GM12874 (cell line): Measurements from ENCODE around the gene RAB10.

Experiments used
- TF ChIP-seq, protein P1 (sequence below): IDR thresholded peaks from 2 replicates; pipeline ENCODE4 v1.5.1; 2011; ENCODE audit warnings: low read depth, mild to moderate bottlenecking, control low read depth, low read length, moderate library complexity; ENCODE audit not compliant: insufficient read depth

RAB10 gene

DNA sequence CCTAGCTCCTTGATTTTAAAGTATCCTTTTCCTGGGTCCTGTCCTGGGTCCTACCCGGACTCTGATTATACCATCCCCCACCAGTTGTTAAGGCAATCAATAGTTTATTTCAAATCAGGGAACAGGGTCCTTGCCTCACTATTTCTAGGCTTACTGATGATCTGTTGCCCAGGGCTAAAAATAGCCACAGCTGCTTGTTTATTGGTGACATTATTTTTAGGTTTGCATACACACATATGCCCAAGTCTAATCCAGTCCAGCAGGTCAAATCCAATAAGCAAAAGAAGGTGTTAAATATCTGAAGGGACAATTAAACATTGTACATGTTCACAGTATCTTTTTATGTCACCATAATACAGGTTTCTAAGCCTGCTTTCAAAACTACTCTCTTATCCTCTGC is 66.0 kb downstream of the RAB10 start:
- TF ChIP-seq, protein P1, sequence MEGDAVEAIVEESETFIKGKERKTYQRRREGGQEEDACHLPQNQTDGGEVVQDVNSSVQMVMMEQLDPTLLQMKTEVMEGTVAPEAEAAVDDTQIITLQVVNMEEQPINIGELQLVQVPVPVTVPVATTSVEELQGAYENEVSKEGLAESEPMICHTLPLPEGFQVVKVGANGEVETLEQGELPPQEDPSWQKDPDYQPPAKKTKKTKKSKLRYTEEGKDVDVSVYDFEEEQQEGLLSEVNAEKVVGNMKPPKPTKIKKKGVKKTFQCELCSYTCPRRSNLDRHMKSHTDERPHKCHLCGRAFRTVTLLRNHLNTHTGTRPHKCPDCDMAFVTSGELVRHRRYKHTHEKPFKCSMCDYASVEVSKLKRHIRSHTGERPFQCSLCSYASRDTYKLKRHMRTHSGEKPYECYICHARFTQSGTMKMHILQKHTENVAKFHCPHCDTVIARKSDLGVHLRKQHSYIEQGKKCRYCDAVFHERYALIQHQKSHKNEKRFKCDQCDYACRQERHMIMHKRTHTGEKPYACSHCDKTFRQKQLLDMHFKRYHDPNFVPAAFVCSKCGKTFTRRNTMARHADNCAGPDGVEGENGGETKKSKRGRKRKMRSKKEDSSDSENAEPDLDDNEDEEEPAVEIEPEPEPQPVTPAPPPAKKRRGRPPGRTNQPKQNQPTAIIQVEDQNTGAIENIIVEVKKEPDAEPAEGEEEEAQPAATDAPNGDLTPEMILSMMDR, result no peak

DNA sequence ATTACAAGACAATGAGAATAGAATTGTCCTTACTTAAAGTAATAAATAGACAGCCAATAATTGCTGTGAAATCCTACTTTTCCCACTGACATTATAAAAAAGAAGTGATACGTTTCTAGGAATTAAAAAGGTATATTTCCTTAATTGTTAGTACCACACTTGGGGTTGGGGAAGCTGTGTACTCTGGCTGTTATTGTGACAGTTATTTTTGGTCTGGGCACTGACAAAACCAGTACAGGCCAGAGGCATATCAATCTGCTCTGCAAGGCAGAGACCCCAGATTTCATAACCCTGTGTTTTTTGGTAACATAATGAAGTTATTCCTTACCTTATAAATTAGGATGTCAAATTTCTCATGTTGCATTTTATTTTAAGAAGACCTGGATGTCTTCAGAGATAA is 66.5 kb downstream of the RAB10 start:
- TF ChIP-seq, protein P1, result no peak

DNA sequence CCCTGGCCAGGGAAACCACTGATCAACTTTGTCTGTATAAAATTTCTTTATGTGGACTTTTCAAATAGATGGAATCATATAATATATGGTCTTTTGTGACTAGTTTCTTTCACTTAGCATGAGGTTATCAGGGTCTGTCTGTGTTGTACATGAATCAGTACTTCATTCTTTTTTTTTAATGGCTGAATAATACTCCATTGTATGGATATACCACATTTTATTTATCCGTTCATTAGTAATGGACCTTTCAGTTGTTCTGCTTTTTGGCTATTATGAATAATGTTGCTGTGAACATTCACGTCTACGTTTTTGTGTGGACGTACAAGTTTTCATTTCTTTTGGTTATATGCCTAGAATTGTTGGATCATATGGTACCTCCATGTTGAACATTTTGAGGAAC is 69.9 kb downstream of the RAB10 start:
- TF ChIP-seq, protein P1, result no peak

DNA sequence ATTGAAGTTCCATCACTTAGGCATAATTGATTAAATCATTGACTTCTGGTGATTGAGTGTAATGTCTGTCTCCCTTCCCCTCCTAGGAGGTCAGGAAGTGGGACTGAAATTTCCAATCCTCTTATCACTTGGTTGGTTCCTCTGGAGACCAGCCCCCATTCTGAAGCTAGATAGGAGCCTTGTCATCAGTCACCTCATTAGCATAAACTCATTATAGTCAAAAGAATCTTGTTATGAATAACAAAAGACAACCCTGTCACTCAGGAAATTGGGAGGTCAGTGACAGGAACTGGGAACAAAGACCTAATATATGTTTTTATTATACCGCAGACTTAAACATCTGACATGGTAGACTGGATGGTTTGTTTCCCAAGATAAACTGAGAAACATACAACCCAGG is 78.3 kb downstream of the RAB10 start:
- TF ChIP-seq, protein P1, result no peak

DNA sequence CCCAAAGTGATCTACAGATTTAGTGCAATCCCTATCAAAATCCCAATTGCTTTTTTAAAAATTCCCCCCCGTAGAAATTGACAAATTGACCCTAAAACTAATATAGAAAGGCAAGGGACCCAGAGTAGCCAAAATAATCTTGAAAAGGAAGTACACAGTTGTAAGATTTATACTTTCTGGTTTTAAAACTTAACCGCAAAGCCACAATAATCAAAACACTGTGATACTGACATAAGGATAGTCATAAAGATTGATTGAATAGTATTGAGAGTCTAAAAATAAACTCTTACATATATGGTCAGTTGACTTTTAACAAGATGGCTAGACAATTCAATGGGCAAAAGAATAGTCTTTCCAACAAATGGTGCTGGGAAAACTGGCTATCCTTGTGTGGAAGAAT is 80.3 kb downstream of the RAB10 start:
- TF ChIP-seq, protein P1, result no peak

DNA sequence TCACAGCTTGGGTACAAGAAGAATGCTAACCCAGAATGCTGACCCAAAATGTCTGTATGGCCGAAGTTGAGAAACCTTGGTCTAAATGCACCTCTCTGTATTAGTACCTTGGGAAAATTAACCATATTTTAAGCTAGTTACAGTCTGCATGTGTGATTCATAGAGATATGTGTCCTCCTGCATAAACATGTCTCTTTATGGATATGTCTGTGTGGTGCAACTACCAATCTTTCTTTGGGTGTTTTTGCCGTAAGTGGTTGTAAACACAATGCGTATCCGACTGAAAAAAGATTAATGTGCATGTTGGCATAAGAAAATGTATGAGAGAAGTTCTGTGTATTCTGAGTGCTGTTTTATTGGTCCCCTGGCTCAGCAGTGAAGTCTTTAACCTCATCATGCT is 84.8 kb downstream of the RAB10 start:
- TF ChIP-seq, protein P1, result no peak

DNA sequence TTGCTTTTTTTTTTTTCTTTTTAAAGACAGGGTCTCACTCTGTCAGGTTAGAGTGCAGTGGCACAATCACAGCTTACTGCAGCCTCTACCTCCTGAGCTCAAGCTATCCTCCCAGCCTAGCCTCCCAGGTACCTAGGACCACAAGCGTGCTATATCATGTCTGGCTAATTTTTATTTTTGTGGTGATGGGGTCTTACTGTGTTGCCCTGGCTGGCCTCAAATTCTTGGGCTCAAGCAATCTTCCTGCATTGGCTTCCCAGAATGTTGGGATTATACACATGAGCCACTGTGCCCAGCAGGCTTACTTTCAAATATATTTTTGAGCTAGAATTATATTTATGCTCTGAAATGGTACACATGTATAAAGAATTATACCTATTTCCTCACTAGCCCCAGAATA is 85.6 kb downstream of the RAB10 start:
- TF ChIP-seq, protein P1, result no peak

DNA sequence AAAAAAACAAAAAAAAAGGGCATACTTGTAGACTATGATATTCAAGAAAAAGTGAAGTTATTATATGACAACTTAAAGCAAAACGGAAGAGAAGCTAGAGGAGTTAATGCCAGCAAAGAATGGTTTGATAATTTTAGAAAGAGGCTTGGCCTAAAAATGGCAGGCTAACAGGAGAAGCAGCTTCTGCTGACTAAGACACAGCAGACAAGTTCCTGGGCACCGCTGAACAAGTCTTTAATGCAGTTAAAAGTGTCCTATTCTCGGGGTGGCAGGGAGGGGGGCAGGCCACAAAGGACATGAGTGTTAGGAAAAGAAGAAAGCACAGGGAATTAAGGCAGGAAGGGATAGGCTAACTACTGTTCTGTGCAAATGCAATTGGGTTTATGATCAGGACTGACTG is 88.7 kb downstream of the RAB10 start:
- TF ChIP-seq, protein P1, result no peak
